ENCODE results near the gene ADCK1.
"Not testable (repeated sequence)": the region's sequence is repeated elsewhere in the genome, so short reads cannot be mapped to it uniquely, and the experiment has no call there.

- not testable (repeated sequence) for TF ChIP-seq CTCF, POLR2A (IDR thresholded peaks at IDR 0.05)
Observed at GRCh38 chr14:77799456-77799855, 453 bp upstream of the ADCK1 start.
